AG20443 (cell line): ENCODE results near the gene GRAMD1B.
A peak's percentile ranks its signal among the peaks of the same experiment; 100 is the strongest.

Source experiments
- DNase-seq: peaks from one replicate; pipeline ENCODE4 v3.0.0; 2012; ENCODE audit warnings: low spot score, mixed read lengths

GRAMD1B gene

DNA sequence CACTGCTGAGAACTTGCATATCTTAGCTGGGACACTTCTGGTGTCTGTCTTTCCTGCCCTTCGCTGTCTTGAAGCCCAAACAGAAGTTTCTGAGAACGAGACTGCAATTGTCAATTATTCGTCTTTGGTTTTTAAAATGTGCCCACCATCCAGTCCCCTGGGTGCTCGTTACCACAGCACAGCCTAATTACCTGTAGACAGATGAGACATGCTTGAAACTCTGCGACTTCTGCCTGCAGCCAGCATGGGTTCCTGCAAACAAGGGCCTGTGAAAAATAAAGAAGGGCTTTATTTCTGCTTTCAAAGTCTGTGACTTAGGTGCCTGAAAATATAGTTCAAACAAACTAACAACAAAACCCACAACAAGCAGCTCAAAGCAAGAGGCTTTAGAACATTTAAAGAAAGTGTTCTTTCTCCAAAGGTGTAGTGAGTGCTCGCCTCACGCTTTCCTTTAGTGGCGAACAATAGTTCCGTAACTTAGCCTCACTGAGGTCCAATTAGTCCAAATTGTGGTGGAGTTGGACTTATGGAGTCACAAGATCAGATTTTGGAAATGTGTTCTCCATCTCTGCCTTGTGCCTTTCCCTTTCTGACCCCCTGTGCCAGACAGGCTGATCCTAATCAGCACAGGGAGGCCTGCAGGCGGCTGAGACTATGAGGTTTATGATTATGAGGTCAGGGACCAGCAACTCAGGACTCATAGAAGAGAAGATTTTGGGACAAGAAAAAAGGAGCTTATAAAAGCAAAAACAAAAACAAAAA lies 20.4 kb upstream of the GRAMD1B start:
- no peak for DNase-seq

DNA sequence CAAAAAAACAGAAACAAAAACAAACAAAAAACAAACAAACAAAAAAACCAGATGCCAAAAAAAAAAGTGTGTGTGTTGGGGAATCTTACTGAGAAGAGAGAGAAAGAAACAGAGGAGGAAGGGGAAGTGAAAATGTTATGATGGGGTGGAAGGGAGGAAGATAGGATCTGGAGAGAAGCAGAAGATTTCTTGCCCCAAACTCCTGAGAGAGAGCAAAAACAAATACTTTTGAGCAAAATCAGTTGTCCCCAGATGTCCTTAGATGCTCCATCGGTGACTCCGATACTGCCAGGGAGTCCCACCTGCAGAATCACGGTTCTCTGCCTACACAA lies 19.9 kb upstream of the GRAMD1B start:
- DNase-seq: no peak

GRCh38 chr11:123413636-123414035 lies 16.4 kb upstream of the GRAMD1B start:
- DNase-seq: peak; percentile 24

GRCh38 chr11:123416566-123416965 lies 13.5 kb upstream of the GRAMD1B start:
- no peak for DNase-seq

GRCh38 chr11:123418351-123419114 lies 11.5 kb upstream of the GRAMD1B start:
- DNase-seq: no peak

DNA sequence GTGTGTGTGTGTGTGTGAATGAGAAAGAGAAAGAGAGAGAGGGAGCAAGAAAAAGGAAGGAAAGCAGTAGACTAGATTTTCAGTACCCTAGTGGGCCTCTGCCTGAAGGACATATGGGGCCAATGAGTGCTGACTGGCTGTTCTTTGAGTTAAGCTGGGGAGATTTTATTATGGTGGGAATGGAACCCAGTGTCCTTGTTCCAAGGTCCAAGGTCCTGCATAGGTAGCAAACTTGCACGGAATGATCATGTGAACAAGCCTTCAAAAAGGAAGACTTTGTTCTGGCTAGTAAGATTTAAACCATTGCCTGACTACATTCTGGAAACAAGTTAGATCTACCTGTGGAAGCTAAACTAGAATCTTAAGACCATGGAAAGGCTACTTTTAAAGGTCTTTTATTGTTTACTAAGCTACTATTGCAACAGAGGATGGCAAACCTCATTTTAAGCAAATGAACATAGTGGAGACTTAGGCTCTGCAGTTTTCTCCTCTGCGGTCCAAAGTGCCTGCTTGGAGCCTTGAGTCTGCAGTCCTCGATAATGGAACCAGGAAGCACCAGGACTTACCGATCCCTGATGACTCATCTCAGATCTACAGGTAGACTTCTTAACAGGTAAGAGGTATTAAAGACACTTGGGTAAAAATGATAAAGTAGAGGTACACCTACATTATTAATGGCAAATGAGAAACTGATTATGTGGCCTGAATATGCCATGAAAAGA lies 10.2 kb upstream of the GRAMD1B start:
- DNase-seq: no peak

DNA sequence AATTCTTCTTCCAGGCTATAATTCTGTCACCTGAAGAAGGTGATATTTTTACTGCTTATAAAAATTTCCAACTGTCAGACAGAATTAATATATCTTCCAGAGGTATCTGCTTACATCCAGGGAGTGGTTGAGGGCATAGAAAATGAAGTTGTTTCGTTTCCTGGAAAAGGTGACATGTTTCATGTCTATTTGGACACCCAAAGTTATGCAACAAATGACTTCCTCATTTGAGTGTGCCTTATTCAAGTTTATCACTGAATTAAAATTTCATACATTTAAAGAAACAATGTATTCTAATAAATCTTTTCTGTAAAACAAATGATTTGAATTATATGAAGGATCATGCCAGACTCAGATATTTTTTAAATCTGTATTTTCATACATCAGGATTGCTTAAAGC lies 8.5 kb upstream of the GRAMD1B start:
- DNase-seq: no peak

DNA sequence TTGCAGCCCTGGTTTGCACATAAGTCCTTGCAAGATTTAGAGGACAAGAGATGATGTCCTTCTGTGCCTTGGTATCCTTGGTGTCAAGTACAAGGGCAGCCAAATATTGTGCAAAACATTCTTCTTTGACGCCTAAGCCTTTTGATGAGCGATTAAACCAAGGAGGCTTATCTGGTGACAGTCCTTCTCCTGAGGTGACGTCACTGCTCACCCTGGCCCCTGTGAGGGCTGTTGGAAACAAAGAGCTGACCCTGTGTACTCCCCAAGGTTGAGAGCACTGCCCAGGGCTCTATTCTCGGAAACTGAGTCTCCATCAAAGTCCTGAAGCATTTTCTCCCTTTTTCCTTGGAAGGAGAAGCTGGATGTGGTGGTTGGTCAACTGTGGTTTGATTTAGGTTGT lies 4.7 kb upstream of the GRAMD1B start:
- no peak for DNase-seq

GRCh38 chr11:123426789-123427188 lies 3.3 kb upstream of the GRAMD1B start:
- DNase-seq: no peak

- DNase-seq: no peak
Measured at GRCh38 chr11:123427405-123427804, 2.7 kb upstream of the GRAMD1B start.

DNA sequence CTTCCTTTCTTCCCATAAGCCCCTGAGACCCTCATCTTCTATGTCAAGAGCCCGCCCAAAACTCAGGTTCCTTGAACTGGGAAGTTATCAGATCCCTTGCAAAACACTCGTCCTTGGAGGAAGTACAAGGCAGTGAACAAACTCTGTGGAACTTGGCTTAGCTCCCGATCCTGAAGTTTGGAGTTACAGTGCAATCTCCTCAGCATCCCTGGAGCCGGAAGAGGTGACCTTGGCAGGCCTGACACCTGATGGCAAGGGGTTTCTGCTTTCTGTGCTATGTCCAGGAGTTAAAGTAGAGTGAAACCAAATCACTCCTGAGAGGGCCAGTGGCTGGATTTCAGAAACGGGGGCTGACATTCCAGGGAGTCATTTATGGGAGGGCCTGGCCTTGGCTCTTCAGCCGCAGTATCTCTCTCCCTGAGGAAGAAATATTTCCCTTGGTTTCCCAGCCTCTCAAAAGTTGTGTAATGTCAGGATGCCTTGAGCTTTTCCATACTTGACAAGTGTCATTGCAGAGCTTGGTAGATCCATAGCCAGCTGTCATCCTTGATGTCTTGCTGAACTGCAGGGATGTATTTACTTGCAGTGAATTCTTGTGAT lies 1.9 kb upstream of the GRAMD1B start:
- no peak for DNase-seq

DNA sequence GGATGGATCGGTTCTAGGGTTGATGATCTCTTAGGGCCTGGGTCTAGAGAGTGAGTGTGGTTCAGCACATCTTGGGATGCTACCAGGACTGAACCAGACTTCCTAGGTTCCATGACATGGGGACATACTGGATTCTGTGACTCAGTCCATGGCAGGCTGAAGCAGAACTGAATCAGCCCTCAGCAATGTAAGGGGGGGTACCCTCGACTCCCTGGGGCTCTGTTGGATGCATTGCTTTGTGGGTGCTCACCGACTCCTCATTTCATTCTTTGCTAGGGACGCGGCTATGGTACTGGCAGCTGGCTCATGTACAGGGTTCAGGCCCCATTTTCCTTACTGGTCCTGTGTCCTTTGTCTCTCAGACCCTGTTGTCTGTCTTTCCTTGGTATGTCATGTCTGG lies 733 bp upstream of the GRAMD1B start:
- peak; percentile 77 for DNase-seq

DNA sequence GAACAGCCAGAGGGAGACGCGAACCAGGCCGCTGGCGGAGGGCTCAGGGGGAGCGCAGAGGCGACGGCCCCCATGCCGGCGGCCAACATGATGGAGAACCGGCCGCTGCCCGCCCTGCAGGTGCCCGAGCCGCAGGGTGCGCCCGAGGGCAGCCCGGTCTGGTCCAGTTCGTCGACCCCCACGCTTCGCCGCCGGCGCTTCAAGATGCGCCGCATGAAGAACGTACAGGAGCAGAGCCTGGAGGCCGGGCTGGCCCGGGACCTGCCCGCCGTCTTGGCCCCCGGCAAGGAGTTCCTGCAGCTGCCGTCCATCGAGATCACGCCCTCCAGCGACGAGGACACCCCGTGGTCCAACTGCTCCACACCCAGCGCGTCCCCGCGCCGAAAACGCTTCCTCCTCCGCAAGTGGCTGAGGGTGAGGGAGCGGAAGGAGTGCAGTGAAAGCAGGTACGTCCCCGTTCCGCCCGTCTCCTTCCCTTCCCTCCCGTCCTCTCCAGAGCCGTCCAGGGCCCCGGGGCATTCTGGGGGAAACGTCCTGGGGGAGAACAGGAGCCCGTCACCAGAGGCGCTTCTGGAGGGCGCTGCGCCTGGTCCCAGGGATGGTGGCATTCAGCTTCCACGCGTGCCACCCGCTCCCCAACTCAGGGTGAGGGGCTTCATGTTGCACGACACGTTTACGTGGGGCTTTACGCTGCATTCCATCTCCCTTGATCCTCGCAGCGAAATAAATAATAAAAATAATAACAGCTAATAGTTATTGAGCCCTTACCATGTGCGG lies 840 bp downstream of the GRAMD1B start:
- DNase-seq: peak; percentile 76

DNA sequence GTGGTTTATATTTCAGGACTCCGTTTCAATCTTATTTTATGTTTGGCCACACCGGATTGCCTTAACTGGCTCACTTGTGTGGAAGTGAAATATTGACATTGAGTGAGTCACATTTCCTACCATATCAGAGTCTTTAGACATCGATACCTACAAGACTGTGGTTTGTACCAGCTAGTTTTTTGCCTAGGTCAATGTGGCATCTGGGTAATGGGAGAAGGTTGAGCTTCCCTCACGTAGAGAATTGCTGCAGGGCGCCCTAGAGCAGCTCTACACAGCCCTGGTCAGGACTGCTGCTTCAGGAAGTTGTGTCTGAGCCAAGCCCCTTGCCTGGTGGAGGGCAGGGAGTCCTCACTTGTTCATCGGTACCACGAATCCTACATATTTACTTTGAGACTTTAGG lies 1.6 kb downstream of the GRAMD1B start:
- DNase-seq: no peak

- no peak for DNase-seq
Measured at GRCh38 chr11:123434262-123434661, 4.2 kb downstream of the GRAMD1B start.

DNA sequence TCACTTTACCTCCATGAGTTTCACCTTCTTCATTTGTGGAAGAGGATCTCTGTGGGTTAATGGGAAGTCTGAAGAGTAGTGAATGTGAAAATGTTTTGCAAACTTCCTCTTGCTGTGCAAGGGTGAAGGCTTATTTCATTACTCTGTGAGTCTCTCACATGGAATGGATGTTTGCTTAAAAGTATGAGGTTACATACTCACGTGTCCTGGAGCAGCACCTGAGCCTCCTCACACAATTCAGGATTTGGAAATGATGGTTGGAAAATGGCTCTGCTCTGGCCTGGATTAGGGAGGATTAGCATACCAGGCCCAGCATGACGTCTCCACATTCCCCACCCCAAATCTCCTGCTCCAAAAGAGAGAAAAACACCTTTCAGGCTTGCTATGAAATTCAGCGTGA lies 4.8 kb downstream of the GRAMD1B start:
- no peak for DNase-seq

- DNase-seq: no peak
Measured at GRCh38 chr11:123437236-123437979, 7.3 kb downstream of the GRAMD1B start.

DNA sequence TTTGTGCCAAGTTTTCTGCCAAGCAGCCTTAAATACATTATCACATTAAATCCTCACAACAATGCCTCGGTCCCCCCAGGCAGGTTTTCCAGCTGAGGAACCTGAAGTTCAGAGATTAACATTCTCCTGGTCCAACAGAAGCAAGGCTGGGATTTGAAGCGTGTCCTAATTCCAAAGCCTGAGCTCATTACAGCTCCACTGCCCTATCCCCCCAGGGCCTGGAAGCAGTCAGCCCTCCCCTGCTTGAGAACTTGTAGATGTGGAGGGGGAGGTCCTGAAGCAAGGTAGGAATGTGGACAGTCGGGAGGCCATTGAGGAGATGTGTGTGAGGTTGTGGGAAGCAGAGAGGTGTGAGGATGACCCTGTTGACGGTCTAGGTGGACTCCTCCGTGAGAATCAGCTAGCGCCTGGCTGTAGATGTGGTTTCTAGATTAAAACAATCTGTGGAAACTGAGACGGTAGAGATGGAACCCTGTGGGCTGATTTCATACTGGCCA lies 8.1 kb downstream of the GRAMD1B start:
- peak; percentile 32 for DNase-seq

DNA sequence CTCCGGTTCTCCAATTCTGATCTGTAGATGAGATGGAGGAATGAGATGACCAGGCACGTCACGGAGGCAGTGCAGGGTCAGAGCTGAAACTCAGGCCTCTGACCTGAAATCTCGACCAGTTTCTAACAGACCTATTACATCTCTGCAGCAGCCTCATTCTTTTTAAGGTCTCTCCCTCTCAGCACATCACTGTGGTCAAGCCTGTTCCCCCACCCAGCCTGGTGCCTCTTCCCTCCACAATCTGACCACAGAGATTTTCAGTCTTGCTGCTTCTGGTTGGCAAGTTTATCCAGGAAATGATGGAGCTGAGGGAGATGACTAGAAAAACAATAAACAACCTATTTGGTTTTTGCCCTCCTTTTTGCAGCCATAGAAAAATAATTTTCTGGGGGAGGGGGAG lies 9.5 kb downstream of the GRAMD1B start:
- no peak for DNase-seq

DNA sequence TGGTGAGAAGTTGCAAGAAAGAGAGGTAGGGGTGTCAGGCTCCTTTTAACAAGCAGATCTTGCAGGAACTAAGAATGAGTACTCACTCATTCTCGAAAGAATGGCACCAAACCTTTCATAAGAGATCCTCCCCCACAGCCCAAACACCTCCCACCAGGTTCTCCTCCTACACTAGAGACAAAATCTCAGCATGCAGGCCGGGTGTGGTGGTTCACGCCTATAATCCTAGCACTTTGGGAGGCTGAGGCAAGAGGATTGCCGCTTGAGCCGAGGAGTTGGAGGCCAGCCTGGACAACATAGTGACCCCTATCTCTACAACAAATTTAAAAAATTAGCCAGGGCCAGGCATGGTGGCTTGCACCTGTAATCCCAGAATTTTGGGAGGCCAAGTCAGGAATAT lies 11.1 kb downstream of the GRAMD1B start:
- DNase-seq: no peak
